Hepatocyte (in vitro differentiated cells): ENCODE data around the gene SFRP5. TPM values are rescaled to one million over a fixed set of nuclear protein-coding genes. Genes with fewer than 3 reads are reported as not detected.

Experiments
- DNase-seq: peaks from one replicate; pipeline ENCODE4 v3.0.0-alpha.2; 2016; ENCODE audit warnings: low spot score
- H2AFZ ChIP-seq: fragments of 200-600 bp; sonication (generic); 2 replicates; pipeline ENCODE4 v1.6.0; 2016; ENCODE audit warnings: antibody characterized with exemption, mild to moderate bottlenecking
- H3K27ac ChIP-seq: fragments of 200-600 bp; sonication (generic); 2 replicates; pipeline ENCODE4 v1.5.1; 2016; ENCODE audit warnings: mild to moderate bottlenecking
- H3K27me3 ChIP-seq: fragments of 200-600 bp; sonication (generic); 2 replicates; pipeline ENCODE4 v1.6.1; 2016
- H3K36me3 ChIP-seq: fragments of 200-600 bp; sonication (generic); replicated peaks from 2 replicates; pipeline ENCODE4 v1.5.1; 2016; ENCODE audit warnings: low read depth; ENCODE audit not compliant: insufficient read depth
- H3K4me1 ChIP-seq: fragments of 200-600 bp; sonication (generic); 2 replicates; pipeline ENCODE4 v1.5.1; 2016; ENCODE audit warnings: mild to moderate bottlenecking, moderate library complexity; ENCODE audit not compliant: insufficient read depth
- H3K4me2 ChIP-seq: fragments of 200-600 bp; sonication (generic); 2 replicates; pipeline ENCODE4 v1.6.0; 2016
- H3K4me3 ChIP-seq: fragments of 200-600 bp; sonication (generic); 2 replicates; pipeline ENCODE4 v1.5.1; 2016; ENCODE audit warnings: mild to moderate bottlenecking
- H3K79me2 ChIP-seq: fragments of 200-600 bp; sonication (generic); 2 replicates; pipeline ENCODE4 v1.6.0; 2017; ENCODE audit warnings: mild to moderate bottlenecking
- H3K9me2 ChIP-seq: fragments of 200-600 bp; sonication (generic); replicated peaks from 2 replicates; pipeline ENCODE4 v1.6.0; 2017; ENCODE audit warnings: mild to moderate bottlenecking; ENCODE audit not compliant: insufficient read depth
- H3K9me3 ChIP-seq: fragments of 200-600 bp; sonication (generic); 2 replicates; pipeline ENCODE4 v1.5.1; 2016; ENCODE audit warnings: low read depth, mild to moderate bottlenecking
- H4K20me1 ChIP-seq: fragments of 200-600 bp; sonication (generic); 2 replicates; pipeline ENCODE4 v1.6.0; 2016; ENCODE audit warnings: mild to moderate bottlenecking; ENCODE audit not compliant: insufficient read depth, poor library complexity, severe bottlenecking
- EZH2 ChIP-seq: fragments of 200-600 bp; sonication (generic); IDR thresholded peaks from 2 replicates; pipeline ENCODE4 v1.6.1; 2016; ENCODE audit warnings: antibody characterized with exemption, mild to moderate bottlenecking, borderline replicate concordance
- EZH2phosphoT487 ChIP-seq: fragments of 200-600 bp; sonication (generic); IDR thresholded peaks from one replicate; pipeline ENCODE4 v1.6.1; 2018; ENCODE audit warnings: antibody characterized with exemption, mild to moderate bottlenecking, low read depth, moderate library complexity; ENCODE audit not compliant: unreplicated experiment, severe bottlenecking
- WGBS: methylation state at CpG from one replicate; pipeline ENCODE4 v1.1.6; 2016; ENCODE audit warnings: low lambda C conversion rate; ENCODE audit errors: missing lambda C conversion rate; 5-methylcytosine and 5-hydroxymethylcytosine counted together
- polyA plus RNA-seq: library from polyadenylated mRNA; unstranded; fragments of >200 nt; fragmentation: Nextera tagmentation; extraction: Ambion mirVana; gene quantifications from 2 replicates; pipeline ENCODE4 v1.2.1, GENCODE V29; 2016
- total RNA-seq: library from RNA; depleted of rRNA; stranded (reverse); fragments of >200 nt; gene quantifications from 2 replicates; pipeline ENCODE4 v1.2.3, GENCODE V29; 2014
- TF ChIP-seq, protein P1 (sequence below): fragments of 200-600 bp; sonication (generic); IDR thresholded peaks from 2 replicates; pipeline ENCODE4 v1.5.1; 2016; ENCODE audit warnings: antibody characterized with exemption, mild to moderate bottlenecking; ENCODE audit not compliant: poor library complexity

The SFRP5 gene
- total and polyA plus RNA-seq, 2 experiments from 2014 or later: 17.2 to 48.9 TPM

DNA sequence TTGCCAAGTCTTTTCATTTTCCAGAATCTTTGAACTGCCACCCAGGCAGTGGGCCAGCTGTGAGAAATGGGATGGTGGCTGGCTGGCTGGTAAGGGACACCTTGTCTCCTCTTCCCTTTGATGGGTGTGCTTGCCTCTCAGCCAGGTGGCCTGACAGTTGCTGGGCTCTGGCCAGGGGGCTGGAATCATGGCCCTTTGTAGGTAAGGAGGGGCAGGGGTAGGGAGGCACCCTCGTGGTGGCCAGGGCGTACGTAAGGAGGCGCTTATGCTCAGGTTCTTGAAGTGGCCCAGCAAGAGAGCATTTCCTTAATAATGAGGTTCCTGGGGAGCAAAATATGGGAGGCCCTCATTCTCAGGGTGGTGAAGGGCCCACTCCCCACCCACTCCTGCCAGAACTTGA, 44.8 kb upstream of the SFRP5 start:
- Histone ChIP-seq H3K79me2 (no peaks in the 10 kb centered on the region), H3K4me1 (no peaks in the 10 kb centered on the region), H3K4me2 (no peak overlapping the region), H2AFZ (no peak overlapping the region), H3K9me2 (no peaks in the 10 kb centered on the region), H3K9me3 (no peaks in the 10 kb centered on the region), H3K27ac (no peak overlapping the region), H3K27me3 (no peaks in the 10 kb centered on the region), H4K20me1 (no peaks in the 10 kb centered on the region), H3K4me3 (no peak overlapping the region), H3K36me3 (no peaks in the 10 kb centered on the region)
- no peak for TF ChIP-seq EZH2
- no peak for TF ChIP-seq EZH2phosphoT487
- TF ChIP-seq, protein P1, sequence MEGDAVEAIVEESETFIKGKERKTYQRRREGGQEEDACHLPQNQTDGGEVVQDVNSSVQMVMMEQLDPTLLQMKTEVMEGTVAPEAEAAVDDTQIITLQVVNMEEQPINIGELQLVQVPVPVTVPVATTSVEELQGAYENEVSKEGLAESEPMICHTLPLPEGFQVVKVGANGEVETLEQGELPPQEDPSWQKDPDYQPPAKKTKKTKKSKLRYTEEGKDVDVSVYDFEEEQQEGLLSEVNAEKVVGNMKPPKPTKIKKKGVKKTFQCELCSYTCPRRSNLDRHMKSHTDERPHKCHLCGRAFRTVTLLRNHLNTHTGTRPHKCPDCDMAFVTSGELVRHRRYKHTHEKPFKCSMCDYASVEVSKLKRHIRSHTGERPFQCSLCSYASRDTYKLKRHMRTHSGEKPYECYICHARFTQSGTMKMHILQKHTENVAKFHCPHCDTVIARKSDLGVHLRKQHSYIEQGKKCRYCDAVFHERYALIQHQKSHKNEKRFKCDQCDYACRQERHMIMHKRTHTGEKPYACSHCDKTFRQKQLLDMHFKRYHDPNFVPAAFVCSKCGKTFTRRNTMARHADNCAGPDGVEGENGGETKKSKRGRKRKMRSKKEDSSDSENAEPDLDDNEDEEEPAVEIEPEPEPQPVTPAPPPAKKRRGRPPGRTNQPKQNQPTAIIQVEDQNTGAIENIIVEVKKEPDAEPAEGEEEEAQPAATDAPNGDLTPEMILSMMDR: no peak
- WGBS: 87% methylated on average over 4 of the region's 4 CpGs
- DNase-seq: no peak

DNA sequence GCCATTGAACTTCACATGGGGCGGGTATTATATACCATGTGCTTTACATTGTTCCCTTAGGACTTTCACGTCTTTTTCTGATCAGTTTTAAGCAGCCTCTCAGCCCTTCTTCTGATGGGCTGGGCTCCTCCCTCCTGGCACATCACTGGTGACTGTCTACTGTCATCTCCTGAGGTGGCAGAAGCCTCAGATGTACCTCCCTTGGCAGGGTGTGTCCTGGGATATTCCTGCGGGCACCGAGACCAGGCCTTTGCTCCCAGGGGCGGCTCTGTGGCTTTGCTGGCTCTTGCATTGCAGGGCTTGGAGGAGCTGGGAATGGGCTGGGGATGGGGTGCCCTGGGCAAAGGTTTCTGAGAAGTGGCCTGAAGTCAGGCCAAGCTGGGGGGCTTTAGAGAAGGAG, 43.2 kb upstream of the SFRP5 start:
- no peaks in the 10 kb centered on the region for H4K20me1 ChIP-seq
- TF ChIP-seq EZH2 (no peak), EZH2phosphoT487 (no peak)
- TF ChIP-seq, protein P1: no peak
- H3K27me3 ChIP-seq: no peaks in the 10 kb centered on the region
- H3K9me2 ChIP-seq: no peaks in the 10 kb centered on the region
- H3K4me2 ChIP-seq: no peak overlapping the region
- H3K4me1 ChIP-seq: no peaks in the 10 kb centered on the region
- H3K36me3 ChIP-seq: no peaks in the 10 kb centered on the region
- H3K79me2 ChIP-seq: no peaks in the 10 kb centered on the region
- no peak for DNase-seq
- 94% methylated on average over 5 of the region's 5 CpGs for WGBS
- no peak overlapping the region for H3K4me3 ChIP-seq
- no peak overlapping the region for H2AFZ ChIP-seq
- no peak overlapping the region for H3K27ac ChIP-seq
- H3K9me3 ChIP-seq: no peaks in the 10 kb centered on the region

DNA sequence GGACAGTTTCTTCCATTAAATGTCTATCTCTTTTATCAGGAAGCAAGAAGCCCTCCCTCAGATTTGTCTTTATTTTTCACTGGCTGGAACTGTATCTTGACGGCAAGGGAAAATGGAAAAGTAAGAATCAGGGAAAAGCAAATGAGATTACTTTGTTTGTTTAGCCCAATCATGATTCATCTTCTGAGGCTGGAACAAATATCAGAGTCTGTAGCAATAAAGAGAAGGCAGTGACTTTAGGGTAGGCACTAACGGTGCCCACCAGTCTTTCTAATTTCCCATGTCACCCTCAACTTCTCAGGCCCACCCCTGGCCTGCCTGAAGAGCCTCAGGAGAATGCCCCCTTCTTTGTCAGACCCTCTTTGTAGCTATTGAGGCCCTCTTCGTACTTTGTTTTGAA, 41.5 kb upstream of the SFRP5 start:
- Histone ChIP-seq H3K4me1 (no peaks in the 10 kb centered on the region), H3K27ac (no peak overlapping the region), H3K9me3 (no peaks in the 10 kb centered on the region), H3K4me2 (no peak overlapping the region), H3K27me3 (no peaks in the 10 kb centered on the region), H3K9me2 (no peaks in the 10 kb centered on the region), H4K20me1 (no peaks in the 10 kb centered on the region), H3K79me2 (no peaks in the 10 kb centered on the region), H3K4me3 (no peak overlapping the region), H3K36me3 (no peaks in the 10 kb centered on the region), H2AFZ (no peak overlapping the region)
- DNase-seq: no peak
- 60% methylated on average over 3 of the region's 3 CpGs for WGBS
- no peak for TF ChIP-seq EZH2
- TF ChIP-seq, protein P1: no peak
- no peak for TF ChIP-seq EZH2phosphoT487

DNA sequence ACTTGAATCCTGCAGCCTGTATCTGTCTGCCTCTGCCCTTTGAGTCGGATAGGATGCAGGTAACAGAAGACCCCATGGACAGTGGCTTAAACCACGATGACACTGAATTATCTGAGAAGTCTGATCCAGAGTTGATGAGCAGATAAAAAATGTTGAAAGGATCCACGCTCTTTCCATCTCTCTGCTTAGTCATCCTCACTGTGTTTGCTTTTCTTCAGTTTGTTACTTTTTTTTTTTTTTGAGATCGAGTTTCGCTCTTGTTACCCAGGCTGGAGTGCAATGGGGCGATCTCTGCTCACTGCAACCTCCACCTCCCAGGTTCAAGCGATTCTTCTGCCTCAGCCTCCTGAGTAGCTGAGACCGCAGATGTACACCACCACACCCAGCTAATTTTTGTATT, 40.9 kb upstream of the SFRP5 start:
- Histone ChIP-seq H3K79me2 (no peaks in the 10 kb centered on the region), H4K20me1 (no peaks in the 10 kb centered on the region), H3K27ac (no peak overlapping the region), H3K4me3 (no peak overlapping the region), H3K4me1 (no peaks in the 10 kb centered on the region), H3K36me3 (no peaks in the 10 kb centered on the region), H3K9me3 (no peaks in the 10 kb centered on the region), H3K9me2 (no peaks in the 10 kb centered on the region), H3K4me2 (no peak overlapping the region), H2AFZ (no peak overlapping the region), H3K27me3 (no peaks in the 10 kb centered on the region)
- TF ChIP-seq EZH2 (no peak), EZH2phosphoT487 (no peak)
- TF ChIP-seq, protein P1: no peak
- WGBS: 73% methylated on average over 8 of the region's 8 CpGs
- DNase-seq: no peak
